SK-MEL-5 (cell line): ENCODE measurements around the gene DAAM2. TPM values are rescaled to one million over a fixed set of nuclear protein-coding genes. Genes with fewer than 3 reads are reported as not detected.

ENCODE experiments used
- DNase-seq: peaks from one replicate; pipeline ENCODE4 v3.0.0-alpha.2; 2016; ENCODE audit warnings: low read depth, low spot score
- in situ Hi-C: cut with HindIII; loops from 2 replicates; pipeline ENCODE4 v1.10.0; 2016; ENCODE audit warnings: low sequenced_read_pairs, high pct_unique_total_duplicates, low pct_unique_long_range_greater_than_20kb
- total RNA-seq: library from RNA; depleted of rRNA; stranded (reverse); fragments of >200 nt; shearing (Covaris generic); gene quantifications from 2 replicates; pipeline ENCODE4 v1.2.3, GENCODE V29; 2014

The DAAM2 gene
- total RNA-seq, 1 experiment from 2014 or later = 11.7 TPM

- DNase-seq = no peak
- in situ Hi-C loops = no loop called here
These were observed 99.2 kb downstream of the DAAM2 start for GRCh38 chr6:39891353-39891752.

GRCh38 chr6:39891976-39892375 lies 99.8 kb downstream of the DAAM2 start:
- DNase-seq = no peak
- in situ Hi-C loops = no loop called here

- DNase-seq = peak; percentile 75
- in situ Hi-C loops = no loop called here
These were observed 100.4 kb downstream of the DAAM2 start for GRCh38 chr6:39892490-39893129.

DNA sequence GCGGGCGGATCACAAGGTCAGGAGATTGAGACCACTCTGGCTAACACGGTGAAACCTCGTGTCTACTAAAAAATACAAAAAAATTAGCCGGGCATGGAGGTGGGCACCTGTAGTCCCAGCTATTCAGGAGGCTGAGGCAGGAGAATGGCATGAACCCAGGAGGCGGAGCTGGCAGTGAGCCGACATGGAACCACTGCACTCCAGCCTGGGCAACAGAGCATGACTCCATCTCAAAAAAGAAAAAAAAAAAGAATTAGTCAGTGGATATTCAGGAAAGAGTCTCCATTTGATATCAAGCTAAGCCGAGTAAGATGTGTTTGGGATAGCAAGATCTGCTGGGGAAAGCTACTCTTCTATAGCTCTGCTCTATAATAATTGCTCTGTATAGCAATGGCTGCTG lies 101.1 kb downstream of the DAAM2 start:
- DNase-seq = no peak
- in situ Hi-C loops = no loop called here

DNA sequence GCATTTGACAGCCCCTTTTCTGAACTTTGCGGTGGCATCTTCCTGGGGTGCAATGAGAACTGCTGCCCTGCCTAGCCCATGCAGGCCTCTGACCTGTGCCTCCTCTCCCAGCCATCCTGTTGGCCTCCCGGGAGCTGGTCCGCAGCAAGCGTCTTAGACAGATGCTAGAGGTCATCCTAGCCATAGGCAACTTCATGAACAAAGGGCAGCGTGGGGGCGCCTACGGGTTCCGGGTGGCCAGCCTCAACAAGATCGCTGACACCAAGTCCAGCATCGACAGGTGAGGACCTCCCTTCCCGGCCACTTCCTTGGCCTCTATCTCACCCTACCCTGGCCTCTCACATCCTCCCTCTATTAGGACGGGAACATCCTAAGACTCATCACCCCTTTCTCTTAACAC lies 104.5 kb downstream of the DAAM2 start:
- in situ Hi-C loops = no loop called here
- DNase-seq = no peak

GRCh38 chr6:39897698-39898097 lies 105.5 kb downstream of the DAAM2 start:
- in situ Hi-C loops = no loop called here
- no peak for DNase-seq

DNA sequence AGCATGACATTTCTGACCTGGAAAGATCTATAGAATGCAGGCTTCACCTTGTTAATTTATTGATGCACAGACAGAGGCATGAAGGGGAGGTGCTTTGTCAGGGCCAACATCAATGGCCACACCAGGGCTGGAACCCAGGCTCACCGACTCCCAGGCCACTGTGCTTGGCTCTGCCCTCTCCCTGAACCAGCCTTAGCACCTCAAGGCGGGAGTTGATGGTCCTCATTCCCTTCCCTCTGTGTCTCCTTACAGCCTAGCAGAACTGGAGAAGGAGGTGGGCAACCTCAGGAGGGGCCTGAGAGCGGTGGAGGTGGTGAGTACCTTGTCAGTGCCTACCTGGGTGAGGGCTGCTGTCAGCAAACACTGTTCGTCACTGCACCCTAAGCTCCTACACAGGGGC lies 106.4 kb downstream of the DAAM2 start:
- in situ Hi-C loops = no loop called here
- no peak for DNase-seq

DNA sequence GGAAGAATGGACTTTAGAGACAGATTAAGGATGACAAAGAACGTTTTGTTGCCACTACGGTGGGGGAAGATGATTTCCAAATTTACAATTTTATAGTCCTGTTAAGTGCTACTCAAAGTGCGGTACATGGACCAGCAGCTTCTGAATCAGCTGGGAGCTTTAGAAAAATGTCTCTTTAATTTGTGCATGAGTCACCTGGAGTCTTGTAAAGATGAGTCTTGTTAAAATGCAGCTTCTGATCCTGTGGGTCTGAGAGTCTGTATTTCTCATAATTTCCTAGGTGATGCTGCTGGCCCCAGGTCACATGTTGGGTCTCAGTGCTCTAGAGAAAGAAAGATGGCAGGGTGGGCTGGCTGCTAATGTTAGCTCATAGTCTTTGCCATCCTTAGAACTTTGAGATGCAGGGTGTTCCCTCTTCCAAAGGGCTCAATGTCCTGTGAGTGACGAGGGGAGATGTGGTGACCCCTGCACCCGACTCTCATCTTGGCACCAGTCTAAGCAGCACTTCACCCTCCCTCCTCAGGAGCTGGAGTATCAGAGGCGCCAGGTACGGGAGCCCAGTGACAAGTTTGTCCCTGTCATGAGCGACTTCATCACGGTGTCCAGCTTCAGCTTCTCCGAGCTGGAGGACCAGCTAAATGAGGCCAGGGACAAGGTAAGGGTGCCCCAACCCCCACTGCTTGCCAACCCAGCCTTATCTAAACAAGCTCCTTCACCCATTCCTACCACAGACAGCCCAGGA lies 107.5 kb downstream of the DAAM2 start:
- no peak for DNase-seq
- in situ Hi-C loops = no loop called here

DNA sequence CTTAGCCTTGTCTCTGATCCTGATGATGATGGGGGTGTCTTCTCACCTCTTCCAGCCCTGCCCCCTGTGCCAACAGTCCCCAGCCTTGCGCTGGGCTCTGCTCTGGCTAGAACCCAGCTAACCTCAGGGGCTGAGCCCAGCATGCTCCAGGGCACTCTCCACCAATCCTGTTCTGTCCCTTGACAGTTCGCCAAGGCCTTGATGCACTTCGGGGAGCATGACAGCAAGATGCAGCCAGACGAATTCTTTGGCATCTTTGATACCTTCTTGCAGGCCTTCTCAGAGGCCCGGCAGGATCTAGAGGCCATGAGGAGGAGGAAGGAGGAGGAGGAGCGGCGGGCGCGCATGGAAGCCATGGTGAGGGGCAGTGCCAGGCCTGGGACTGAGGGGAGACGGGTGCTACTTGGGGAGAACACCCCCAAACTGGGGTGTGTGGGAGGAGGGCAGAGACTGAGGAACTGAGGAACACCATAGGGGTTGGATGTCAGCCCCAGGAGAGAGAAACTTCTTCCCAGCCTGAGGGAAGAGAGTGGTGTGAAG lies 109.0 kb downstream of the DAAM2 start:
- in situ Hi-C loops = no loop called here
- no peak for DNase-seq

DNA sequence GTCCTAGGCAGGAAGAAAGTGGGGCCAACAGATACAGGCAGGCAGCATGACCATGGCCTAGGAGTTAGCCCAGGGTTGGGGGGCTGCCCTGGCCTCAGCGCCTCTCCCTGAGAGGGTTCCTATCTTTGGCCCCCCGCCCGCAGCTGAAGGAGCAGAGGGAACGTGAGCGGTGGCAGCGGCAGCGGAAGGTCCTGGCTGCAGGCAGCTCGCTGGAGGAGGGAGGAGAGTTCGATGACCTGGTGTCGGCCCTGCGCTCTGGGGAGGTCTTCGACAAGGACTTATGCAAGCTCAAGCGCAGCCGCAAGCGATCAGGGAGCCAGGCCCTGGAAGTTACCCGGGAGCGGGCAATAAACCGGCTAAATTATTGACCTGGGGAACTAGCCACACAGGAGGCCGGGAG lies 109.5 kb downstream of the DAAM2 start:
- in situ Hi-C loops = no loop called here

GRCh38 chr6:39902136-39902535 lies 110.0 kb downstream of the DAAM2 start:
- in situ Hi-C loops = no loop called here
- no peak for DNase-seq

More for the DNA sequence above, 109.5 kb downstream of the DAAM2 start:
- DNase-seq = no peak

- in situ Hi-C loops = no loop called here
- DNase-seq = no peak
These were observed 110.8 kb downstream of the DAAM2 start for GRCh38 chr6:39902786-39903465.

DNA sequence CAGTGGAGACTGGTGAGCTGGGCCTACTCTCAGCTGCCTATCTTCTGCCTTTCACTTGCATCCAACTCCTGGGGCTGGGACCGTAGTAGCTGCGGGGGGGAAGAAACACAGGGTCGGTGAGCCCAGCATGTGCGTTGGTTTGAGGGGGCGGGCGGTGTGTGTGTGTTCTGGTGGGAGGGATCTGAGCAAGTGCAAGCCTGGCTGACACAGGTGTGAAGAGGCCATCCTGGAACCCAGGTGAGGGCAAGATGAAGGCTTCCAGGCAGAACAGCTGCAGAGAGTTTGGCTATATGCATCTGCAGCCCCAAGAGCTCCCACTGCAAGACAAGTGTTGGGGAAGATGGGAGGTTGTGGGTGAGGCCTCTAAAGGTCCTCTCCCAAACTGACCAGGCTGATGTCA lies 111.5 kb downstream of the DAAM2 start:
- in situ Hi-C loops = no loop called here
- no peak for DNase-seq

DNA sequence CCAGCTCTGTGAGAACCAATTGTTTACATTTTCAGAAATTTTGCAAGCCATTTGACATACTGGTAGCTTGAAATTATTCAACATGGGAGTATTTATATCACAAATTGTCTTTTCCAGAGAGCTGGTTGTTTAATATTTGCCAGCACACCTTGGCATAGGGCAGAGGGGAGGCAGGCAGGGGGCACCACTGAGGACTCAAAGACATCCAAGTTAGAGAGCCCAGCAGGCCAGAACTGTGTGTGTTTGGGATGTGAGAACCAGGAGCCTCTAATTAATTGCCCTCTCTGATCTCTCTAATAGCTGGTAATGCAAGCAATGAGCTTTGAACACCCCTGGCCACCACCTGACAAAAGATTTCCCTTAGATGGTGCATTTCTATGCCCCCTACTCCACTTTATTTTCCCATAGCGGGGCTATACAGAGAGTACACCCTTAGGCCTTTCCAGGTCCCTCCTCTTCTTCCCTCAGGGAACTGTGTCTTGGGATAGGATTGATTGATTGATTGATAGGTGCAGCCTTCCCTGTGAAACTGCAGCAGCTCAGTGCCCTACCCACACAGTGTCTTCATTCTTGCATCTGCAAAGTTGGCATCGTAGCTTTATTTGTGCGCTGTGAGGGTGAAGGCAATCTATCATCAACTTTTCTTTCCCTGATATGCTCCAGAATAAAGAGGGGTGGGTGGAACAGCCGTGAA lies 112.9 kb downstream of the DAAM2 start:
- in situ Hi-C loops = no loop called here

DNA sequence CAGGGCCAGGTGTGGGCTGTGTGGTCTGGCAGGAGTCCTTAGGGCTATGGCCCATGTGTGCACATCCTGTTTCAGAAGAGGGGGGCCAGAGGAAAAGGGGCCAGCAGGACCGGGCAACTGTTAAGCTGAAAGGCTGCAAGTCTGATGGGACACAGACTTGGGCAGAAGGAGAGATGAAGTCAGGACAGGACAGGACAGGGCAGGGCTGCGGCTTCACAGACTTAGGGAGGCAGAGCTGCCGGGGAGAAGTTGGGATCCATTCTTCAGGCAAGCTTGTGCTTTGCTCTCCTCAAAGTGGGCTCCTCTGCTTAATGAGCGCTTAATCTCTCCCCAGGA lies 113.4 kb downstream of the DAAM2 start:
- in situ Hi-C loops = no loop called here
- DNase-seq = no peak

More for the DNA sequence above, 112.9 kb downstream of the DAAM2 start:
- no peak for DNase-seq

- in situ Hi-C loops = no loop called here
- no peak for DNase-seq
These were observed 114.2 kb downstream of the DAAM2 start for GRCh38 chr6:39906318-39906761.

- in situ Hi-C loops = no loop called here
- no peak for DNase-seq
These were observed 115.8 kb downstream of the DAAM2 start for GRCh38 chr6:39907871-39908575.
